CD4-positive, alpha-beta T cell (primary cell): Measurements from ENCODE around the gene BTLA. TPM values are rescaled to one million over a fixed set of nuclear protein-coding genes. Genes with fewer than 3 reads are reported as not detected.

Experiments
- ATAC-seq: fragments of 200-7000 bp; cut with Tn5 transposase; one replicate; pipeline ENCODE4 v1.10.0; 2022; ENCODE audit warnings: mild to moderate bottlenecking; ENCODE audit not compliant: poor library complexity
- CTCF ChIA-PET: fragments of 350-600 bp; sonication (Branson Sonifier 250); formaldehyde crosslinking; loops from one replicate; lab custom pipeline; 2021; ENCODE audit warnings: antibody characterized with exemption, inconsistent platforms; lab: Charles Lee
- POLR2A ChIA-PET: fragments of 350-600 bp; sonication (Branson Sonifier 250); formaldehyde crosslinking; loops from one replicate; lab custom pipeline; 2021; ENCODE audit warnings: antibody characterized with exemption, inconsistent platforms; lab: Charles Lee
- DNase-seq, 14 experiments: peaks; one replicate each; pipeline ENCODE4 v3.0.0-alpha.2; 2013 to 2020; ENCODE audit warnings: mixed read lengths in 2 of 14
- H3K27ac ChIP-seq, 2 donors: one replicate each; pipeline versions ENCODE4 v1.5.1 to v1.7.0; 2013; ENCODE audit warnings: low read length in 2 of 2, low read depth in 1 of 2, mild to moderate bottlenecking in 1 of 2
- H3K27me3 ChIP-seq, 2 experiments: 1 replicate in 1 of 2; 2 replicates in 1 of 2; pipeline versions ENCODE4 v1.6.1 to v1.7.0; 2013; ENCODE audit warnings: low read length in 2 of 2, control low read depth in 1 of 2, mild to moderate bottlenecking in 1 of 2, moderate library complexity in 1 of 2; ENCODE audit not compliant: insufficient read depth in 2 of 2, control insufficient read depth in 1 of 2
- H3K36me3 ChIP-seq: one replicate; pipeline ENCODE4 v1.6.1; 2013; ENCODE audit warnings: low read length, control low read depth; ENCODE audit not compliant: insufficient read depth
- H3K4me1 ChIP-seq: one replicate; pipeline ENCODE4 v1.6.1; 2013; ENCODE audit warnings: low read length, control low read depth; ENCODE audit not compliant: insufficient read depth
- H3K4me3 ChIP-seq: one replicate; pipeline ENCODE4 v1.5.1; 2013; ENCODE audit warnings: mild to moderate bottlenecking, low read length, moderate library complexity
- H3K9me3 ChIP-seq, 2 experiments: 1 replicate in 1 of 2; 2 replicates in 1 of 2; pipeline versions ENCODE4 v1.6.1 to v1.7.0; 2013; ENCODE audit warnings: low read length in 2 of 2, mild to moderate bottlenecking in 2 of 2, control low read depth in 1 of 2, moderate library complexity in 1 of 2; ENCODE audit not compliant: control insufficient read depth in 1 of 2, insufficient read depth in 1 of 2
- H3K27ac Mint-ChIP-seq: one replicate; pipeline ENCODE4 v1.8.0; 2020; ENCODE audit warnings: mixed read lengths
- H3K27me3 Mint-ChIP-seq: one replicate; pipeline ENCODE4 v1.8.0; 2021; ENCODE audit warnings: mixed read lengths
- H3K36me3 Mint-ChIP-seq: one replicate; pipeline ENCODE4 v1.8.0; 2021; ENCODE audit warnings: low read depth, mixed read lengths
- H3K4me1 Mint-ChIP-seq: one replicate; pipeline ENCODE4 v1.8.0; 2021; ENCODE audit warnings: low read depth, mixed read lengths
- H3K4me3 Mint-ChIP-seq: one replicate; pipeline ENCODE4 v1.8.0; 2020; ENCODE audit warnings: mild to moderate bottlenecking, mixed read lengths
- H3K9me3 Mint-ChIP-seq: one replicate; pipeline ENCODE4 v1.8.0; 2020; ENCODE audit warnings: mixed read lengths
- intact Hi-C, 2 experiments: fragments of 100-400 bp; cut with DNase I in 1 of 2; cut with micrococcal nuclease in 1 of 2; formaldehyde crosslinking; loops; one replicate each; pipeline versions ENCODE4 v1.15.1 to v1.9.0; 2023 to 2025; cut with DNase I, micrococcal nuclease
- total RNA-seq, 174 experiments: library from RNA in 2 of 174; stranded (reverse) in 2 of 174; gene quantifications; one replicate each; pipeline ENCODE4 v1.2.3 and lab custom pipeline; 2021 to 2026
- TF ChIP-seq, protein P1 (sequence below): fragments of 200-600 bp; IDR thresholded peaks from one replicate; pipeline ENCODE4 v1.8.0; 2022; ENCODE audit warnings: antibody characterized with exemption, mild to moderate bottlenecking

Gene BTLA
- total RNA-seq, 2 experiments from 2014 or later: 8.5 to 9.6 TPM

- Mint-ChIP-seq H3K27me3 (no peaks in the 10 kb centered on the region), H3K36me3 (no peaks in the 10 kb centered on the region), H3K27ac (no peak overlapping the region), H3K4me3 (no peak overlapping the region), H3K4me1 (peaks cover 6% of the 10 kb centered on the region), H3K9me3 (no peaks in the 10 kb centered on the region)
- Histone ChIP-seq H3K4me1 (no peaks in the 10 kb centered on the region), H3K27ac (no peak overlapping the region), H3K4me3 (no peak overlapping the region), H3K27me3 (no peaks in the 10 kb centered on the region), H3K9me3 (no peaks in the 10 kb centered on the region), H3K36me3 (no peaks in the 10 kb centered on the region)
- CTCF ChIA-PET: no interaction called here
- POLR2A ChIA-PET: no interaction called here
- ATAC-seq: no peak
- DNase-seq: no peak
- TF ChIP-seq, protein P1, sequence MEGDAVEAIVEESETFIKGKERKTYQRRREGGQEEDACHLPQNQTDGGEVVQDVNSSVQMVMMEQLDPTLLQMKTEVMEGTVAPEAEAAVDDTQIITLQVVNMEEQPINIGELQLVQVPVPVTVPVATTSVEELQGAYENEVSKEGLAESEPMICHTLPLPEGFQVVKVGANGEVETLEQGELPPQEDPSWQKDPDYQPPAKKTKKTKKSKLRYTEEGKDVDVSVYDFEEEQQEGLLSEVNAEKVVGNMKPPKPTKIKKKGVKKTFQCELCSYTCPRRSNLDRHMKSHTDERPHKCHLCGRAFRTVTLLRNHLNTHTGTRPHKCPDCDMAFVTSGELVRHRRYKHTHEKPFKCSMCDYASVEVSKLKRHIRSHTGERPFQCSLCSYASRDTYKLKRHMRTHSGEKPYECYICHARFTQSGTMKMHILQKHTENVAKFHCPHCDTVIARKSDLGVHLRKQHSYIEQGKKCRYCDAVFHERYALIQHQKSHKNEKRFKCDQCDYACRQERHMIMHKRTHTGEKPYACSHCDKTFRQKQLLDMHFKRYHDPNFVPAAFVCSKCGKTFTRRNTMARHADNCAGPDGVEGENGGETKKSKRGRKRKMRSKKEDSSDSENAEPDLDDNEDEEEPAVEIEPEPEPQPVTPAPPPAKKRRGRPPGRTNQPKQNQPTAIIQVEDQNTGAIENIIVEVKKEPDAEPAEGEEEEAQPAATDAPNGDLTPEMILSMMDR: no peak
- intact Hi-C loops: loop anchor here in 1 of 2 experiments (2.0 kb wide), 1 partner anchor 18 kb away; no protein-coding TSS in a partner anchor
Measured at GRCh38 chr3:112448939-112449338, 50.3 kb downstream of the BTLA start.

DNA sequence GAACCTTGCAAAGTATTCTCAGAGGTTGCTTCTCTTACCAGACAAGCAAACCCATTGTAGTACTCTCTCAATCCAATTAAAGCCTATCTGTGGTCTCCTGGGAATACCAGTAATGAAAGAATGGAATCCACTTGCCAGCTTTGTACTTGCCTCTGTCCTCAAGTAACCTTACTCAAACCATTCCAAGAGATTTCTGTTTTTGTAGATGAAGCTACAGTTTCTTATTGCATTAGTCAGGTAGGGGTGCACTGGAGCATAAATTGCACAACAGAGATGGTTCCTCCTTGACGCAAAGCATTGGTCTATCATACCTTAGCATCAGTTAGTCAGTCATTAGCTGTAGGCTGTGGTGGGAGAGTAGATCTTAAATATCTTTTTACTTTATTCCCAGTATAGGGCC, 52.9 kb downstream of the BTLA start:
- Histone ChIP-seq H3K9me3 (peaks cover 0 to 4% of the 10 kb centered on the region in 2 experiments), H3K4me3 (no peak overlapping the region), H3K36me3 (no peaks in the 10 kb centered on the region), H3K27ac (no peak overlapping the region), H3K4me1 (no peaks in the 10 kb centered on the region), H3K27me3 (no peaks in the 10 kb centered on the region)
- intact Hi-C loops: no loop called here
- Mint-ChIP-seq H3K27ac (no peak overlapping the region), H3K27me3 (no peaks in the 10 kb centered on the region), H3K4me1 (peaks cover 6% of the 10 kb centered on the region), H3K36me3 (no peaks in the 10 kb centered on the region), H3K4me3 (no peak overlapping the region), H3K9me3 (no peaks in the 10 kb centered on the region)
- DNase-seq (no peak), ATAC-seq (no peak)
- ChIA-PET POLR2A (no interaction called here), CTCF (no interaction called here)
- TF ChIP-seq, protein P1: no peak

DNA sequence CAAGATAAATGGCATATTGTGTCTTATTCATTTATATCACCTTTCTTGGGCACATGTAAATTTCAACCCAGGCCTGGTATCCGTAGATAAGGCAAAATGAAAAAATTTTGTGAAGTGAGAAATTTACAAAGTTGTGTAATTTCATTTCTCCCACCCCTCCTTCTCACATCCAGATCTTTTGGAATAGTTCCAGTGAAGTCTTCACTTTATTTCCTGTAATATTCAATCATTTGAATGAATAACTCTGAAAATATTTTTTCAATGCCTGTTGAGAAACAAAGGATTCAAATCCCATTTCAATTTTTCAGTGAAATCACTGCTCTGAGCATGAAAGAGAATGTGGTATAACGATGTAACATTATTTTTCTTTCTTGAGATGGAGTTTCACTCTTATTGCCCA, 53.4 kb downstream of the BTLA start:
- no peaks in the 10 kb centered on the region for H3K36me3 Mint-ChIP-seq
- no peaks in the 10 kb centered on the region for H3K9me3 Mint-ChIP-seq
- no peak overlapping the region for H3K4me3 ChIP-seq
- H3K27me3 Mint-ChIP-seq: no peaks in the 10 kb centered on the region
- no peak overlapping the region for H3K4me3 Mint-ChIP-seq
- peaks cover 0 to 4% of the 10 kb centered on the region in 2 experiments for H3K9me3 ChIP-seq
- no peaks in the 10 kb centered on the region for H3K36me3 ChIP-seq
- intact Hi-C loops: no loop called here
- no peak overlapping the region for H3K27ac Mint-ChIP-seq
- CTCF ChIA-PET: no interaction called here
- no peaks in the 10 kb centered on the region for H3K4me1 ChIP-seq
- H3K4me1 Mint-ChIP-seq: peaks cover 6% of the 10 kb centered on the region
- DNase-seq (no peak), ATAC-seq (no peak)
- no peak overlapping the region for H3K27ac ChIP-seq
- no peaks in the 10 kb centered on the region for H3K27me3 ChIP-seq
- POLR2A ChIA-PET: no interaction called here
- TF ChIP-seq, protein P1: no peak
